Measurements from ENCODE around the gene GAL.

GAL gene

GRCh38 chr11:68727783-68728182 lies 43.4 kb downstream of the GAL start:
- TF ChIP-seq POLR2A (IDR thresholded peaks at IDR 0.05; ENCODE audit: low read length): no peak
- no peak for TF ChIP-seq GATA1 (IDR thresholded peaks at IDR 0.05; ENCODE audit: low read depth, low read length)
- DNase-seq: no peak

- TF ChIP-seq POLR2A (IDR thresholded peaks at IDR 0.05; ENCODE audit: low read length) (no peak), GATA1 (IDR thresholded peaks at IDR 0.05; ENCODE audit: low read depth, low read length) (no peak)
- DNase-seq: no peak
Observed at GRCh38 chr11:68734111-68734510, 49.8 kb downstream of the GAL start.

- DNase-seq: no peak
Observed at GRCh38 chr11:68735125-68735524, 50.8 kb downstream of the GAL start.

GRCh38 chr11:68735646-68736045 lies 51.3 kb downstream of the GAL start:
- no peak for DNase-seq
- TF ChIP-seq GATA1 (IDR thresholded peaks at IDR 0.05; ENCODE audit: low read depth, low read length): no peak
- no peak for TF ChIP-seq POLR2A (IDR thresholded peaks at IDR 0.05; ENCODE audit: low read length)

More at GRCh38 chr11:68735125-68735524, 50.8 kb downstream of the GAL start:
- TF ChIP-seq POLR2A (IDR thresholded peaks at IDR 0.05; ENCODE audit: low read length) (no peak), GATA1 (IDR thresholded peaks at IDR 0.05; ENCODE audit: low read depth, low read length) (no peak)
